Endothelial cell (in vitro differentiated cells): ENCODE measurements around the gene HDHD2. TPM values are rescaled to one million over a fixed set of nuclear protein-coding genes. Genes with fewer than 3 reads are reported as not detected.
A peak's percentile ranks its signal among the peaks of the same experiment; 100 is the strongest.
"Not testable (repeated sequence)": the region's sequence is repeated elsewhere in the genome, so short reads cannot be mapped to it uniquely, and the experiment has no call there.

Experiments used
- DNase-seq: peaks from one replicate; pipeline ENCODE4 v3.0.0; 2021; ENCODE audit warnings: low spot score
- H3K27ac Mint-ChIP-seq: one replicate; pipeline ENCODE4 v1.8.0; 2021; ENCODE audit warnings: mixed read lengths, inconsistent platforms; ENCODE audit not compliant: unreplicated experiment
- H3K27me3 Mint-ChIP-seq: one replicate; pipeline ENCODE4 v1.8.0; 2021; ENCODE audit warnings: mild to moderate bottlenecking, moderate library complexity, mixed read lengths, inconsistent platforms; ENCODE audit not compliant: unreplicated experiment
- H3K36me3 Mint-ChIP-seq: one replicate; pipeline ENCODE4 v1.8.0; 2021; ENCODE audit warnings: mild to moderate bottlenecking, low read depth, mixed read lengths, inconsistent platforms; ENCODE audit not compliant: unreplicated experiment
- H3K4me1 Mint-ChIP-seq: one replicate; pipeline ENCODE4 v1.8.0; 2021; ENCODE audit warnings: mild to moderate bottlenecking, mixed read lengths, inconsistent platforms; ENCODE audit not compliant: unreplicated experiment
- H3K4me3 Mint-ChIP-seq: one replicate; pipeline ENCODE4 v1.8.0; 2021; ENCODE audit warnings: mild to moderate bottlenecking, mixed read lengths, inconsistent platforms; ENCODE audit not compliant: unreplicated experiment
- H3K9me3 Mint-ChIP-seq: one replicate; pipeline ENCODE4 v1.8.0; 2021; ENCODE audit warnings: mixed read lengths, inconsistent platforms; ENCODE audit not compliant: unreplicated experiment
- long read RNA-seq: library from polyadenylated mRNA; unstranded; transcript quantifications from one replicate; pipeline ENCODE4 v2.0.0, GENCODE V29; 2020; ENCODE audit not compliant: unreplicated experiment
- total RNA-seq: library from RNA; stranded (reverse); fragmentation: NEBNext Ultra II Directional; extraction: Animal tissue kit (Norgen Biotek cat#: 25700); gene quantifications from one replicate; pipeline ENCODE4 v1.2.1, GENCODE V29; 2021; ENCODE audit not compliant: unreplicated experiment
- TF ChIP-seq, protein P1 (sequence below): fragments of 200-600 bp; sonication (generic); IDR thresholded peaks from one replicate; pipeline ENCODE4 v1.5.0; 2021; ENCODE audit warnings: antibody characterized with exemption; ENCODE audit not compliant: unreplicated experiment

HDHD2 gene, protein sequence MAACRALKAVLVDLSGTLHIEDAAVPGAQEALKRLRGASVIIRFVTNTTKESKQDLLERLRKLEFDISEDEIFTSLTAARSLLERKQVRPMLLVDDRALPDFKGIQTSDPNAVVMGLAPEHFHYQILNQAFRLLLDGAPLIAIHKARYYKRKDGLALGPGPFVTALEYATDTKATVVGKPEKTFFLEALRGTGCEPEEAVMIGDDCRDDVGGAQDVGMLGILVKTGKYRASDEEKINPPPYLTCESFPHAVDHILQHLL
- 26.0 TPM for total RNA-seq
- long read RNA-seq, transcript HDHD2-205 (7 exons, 2,224 nt), result minor isoform, 5 of 30 reads
- long read RNA-seq, transcript HDHD2-201 (7 exons, 2,212 nt), result major isoform, 21 of 30 reads
- long read RNA-seq, partial matches to known transcripts, result 0 of 30 reads
- long read RNA-seq, other reads (novel, unspliced or antisense), result 4 of 30 reads

DNA sequence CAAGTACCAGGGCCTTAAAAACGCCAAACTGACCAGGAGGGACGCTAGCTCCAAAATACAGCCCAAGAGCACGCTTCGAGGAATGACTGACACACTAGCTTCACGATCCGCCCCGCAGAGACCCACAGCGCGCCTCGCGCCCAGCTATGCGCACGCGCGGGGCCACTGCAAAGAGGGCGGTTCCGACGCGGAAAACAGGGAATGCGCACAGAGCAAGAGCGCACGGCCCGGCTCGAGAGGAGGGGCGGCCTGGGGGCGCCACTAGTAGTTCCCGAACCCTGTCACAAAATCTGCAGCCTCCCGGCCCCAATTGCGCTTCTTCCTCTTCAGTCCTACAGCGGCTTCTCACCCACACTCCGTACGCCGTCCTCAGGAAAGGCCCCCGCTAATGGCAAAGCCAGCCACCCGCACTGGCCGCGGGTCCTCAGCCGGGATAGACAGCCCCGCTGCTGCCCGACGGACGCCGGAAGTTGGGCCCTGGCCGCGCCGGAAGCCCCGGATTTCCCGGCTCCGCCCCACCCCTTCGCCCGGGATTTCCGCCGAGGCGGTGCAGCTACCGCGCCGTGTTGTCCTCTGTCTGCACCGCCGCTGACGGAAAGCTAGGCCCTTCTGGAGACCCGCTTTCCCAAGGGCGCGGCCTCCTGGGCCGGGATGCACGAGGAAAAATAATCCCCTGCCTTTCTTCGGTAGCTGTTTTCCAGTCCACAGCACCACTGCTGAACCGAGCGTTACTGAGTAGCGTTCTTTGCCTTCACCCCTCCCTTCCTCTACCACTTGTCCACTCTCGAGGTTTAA is at the start of gene HDHD2:
TSS of gene HDHD2 (minus strand) at position 472 of the 795 bp plus-strand sequence. CDS start 14,061 bp downstream, outside the sequence.
- H3K4me3 Mint-ChIP-seq, result peak within 1 kb of the TSS; percentile 97
- TF ChIP-seq, protein P1, sequence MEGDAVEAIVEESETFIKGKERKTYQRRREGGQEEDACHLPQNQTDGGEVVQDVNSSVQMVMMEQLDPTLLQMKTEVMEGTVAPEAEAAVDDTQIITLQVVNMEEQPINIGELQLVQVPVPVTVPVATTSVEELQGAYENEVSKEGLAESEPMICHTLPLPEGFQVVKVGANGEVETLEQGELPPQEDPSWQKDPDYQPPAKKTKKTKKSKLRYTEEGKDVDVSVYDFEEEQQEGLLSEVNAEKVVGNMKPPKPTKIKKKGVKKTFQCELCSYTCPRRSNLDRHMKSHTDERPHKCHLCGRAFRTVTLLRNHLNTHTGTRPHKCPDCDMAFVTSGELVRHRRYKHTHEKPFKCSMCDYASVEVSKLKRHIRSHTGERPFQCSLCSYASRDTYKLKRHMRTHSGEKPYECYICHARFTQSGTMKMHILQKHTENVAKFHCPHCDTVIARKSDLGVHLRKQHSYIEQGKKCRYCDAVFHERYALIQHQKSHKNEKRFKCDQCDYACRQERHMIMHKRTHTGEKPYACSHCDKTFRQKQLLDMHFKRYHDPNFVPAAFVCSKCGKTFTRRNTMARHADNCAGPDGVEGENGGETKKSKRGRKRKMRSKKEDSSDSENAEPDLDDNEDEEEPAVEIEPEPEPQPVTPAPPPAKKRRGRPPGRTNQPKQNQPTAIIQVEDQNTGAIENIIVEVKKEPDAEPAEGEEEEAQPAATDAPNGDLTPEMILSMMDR, result no peak
- H3K4me1 Mint-ChIP-seq, result peaks cover 33% of the 10 kb centered on the region
- no peaks in the 10 kb centered on the region for H3K9me3 Mint-ChIP-seq
- peak within 1 kb of the TSS; percentile 99 for H3K27ac Mint-ChIP-seq
- peak; percentile 81 for DNase-seq
- peaks cover 3% of the 10 kb centered on the region for H3K36me3 Mint-ChIP-seq
- H3K27me3 Mint-ChIP-seq, result peaks cover 12% of the 10 kb centered on the region

DNA sequence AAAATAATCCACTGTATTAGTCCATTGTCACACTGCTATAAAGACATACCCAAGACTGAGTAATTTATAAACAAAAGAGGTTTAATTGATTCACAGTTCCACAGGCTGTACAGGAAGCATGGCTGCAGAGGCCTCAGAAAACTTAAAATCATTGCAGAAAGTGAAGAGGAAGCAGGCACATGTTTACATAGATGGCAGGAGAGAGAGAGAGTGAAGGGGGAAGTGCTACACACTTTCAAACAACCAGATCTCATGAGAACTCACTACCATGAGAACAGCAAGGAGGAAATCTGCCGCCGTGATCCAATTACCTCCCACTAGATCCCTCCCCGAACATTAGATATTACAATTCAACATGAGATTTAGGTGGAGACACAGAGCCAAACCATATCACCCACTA is 45.7 kb upstream of the HDHD2 start:
- DNase-seq, H3K36me3 Mint-ChIP-seq, H3K27me3 Mint-ChIP-seq, H3K4me3 Mint-ChIP-seq, H3K9me3 Mint-ChIP-seq: not testable (repeated sequence)
- peak overlapping the region; percentile 25 for H3K27ac Mint-ChIP-seq
- peaks cover 26% of the 10 kb centered on the region for H3K4me1 Mint-ChIP-seq

DNA sequence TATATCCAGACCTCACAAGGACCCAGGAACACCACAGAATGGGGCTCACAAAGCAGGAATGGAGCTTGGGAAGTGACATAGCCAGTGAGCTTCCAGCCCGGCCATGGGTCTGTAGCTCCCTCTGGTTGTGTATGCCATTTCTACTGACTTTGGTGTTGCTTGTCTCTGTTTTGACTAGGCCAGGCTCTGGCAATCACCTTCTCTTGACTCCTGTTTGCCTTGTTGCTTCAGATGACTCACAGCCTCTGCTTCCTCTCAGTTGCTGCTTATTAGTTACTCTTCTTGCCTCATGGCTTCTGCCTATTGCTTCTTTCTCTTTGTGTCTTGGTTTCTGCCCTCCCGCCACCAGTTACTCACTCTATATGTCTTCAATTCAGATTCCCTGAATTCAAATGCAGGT is 41.7 kb upstream of the HDHD2 start:
- no peak for DNase-seq
- H3K27ac Mint-ChIP-seq, result no peak overlapping the region

DNA sequence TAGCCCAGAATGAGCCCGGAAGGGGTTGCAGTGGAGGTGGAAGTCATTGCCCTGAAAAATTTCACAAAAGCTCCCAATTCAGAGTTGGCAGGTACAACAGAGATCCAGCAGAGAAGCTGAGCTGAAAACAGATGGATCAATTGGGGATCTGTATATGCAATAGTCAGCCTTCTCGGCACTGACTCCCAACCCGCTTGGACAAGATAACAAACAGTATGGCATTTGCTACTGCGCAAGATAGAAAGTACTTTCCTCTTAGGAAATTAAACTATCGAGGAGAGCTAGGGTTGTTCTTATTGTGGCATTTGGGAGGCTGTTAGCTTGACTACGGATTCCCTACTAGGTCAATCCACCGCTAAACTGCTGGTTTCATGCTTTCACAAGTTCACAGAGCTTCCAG is 37.4 kb upstream of the HDHD2 start:
- Mint-ChIP-seq H3K4me1 (peaks cover 22% of the 10 kb centered on the region), H3K9me3 (peaks cover 4% of the 10 kb centered on the region), H3K4me3 (no peak overlapping the region), H3K27me3 (peaks cover 7% of the 10 kb centered on the region), H3K36me3 (peaks cover 16% of the 10 kb centered on the region), H3K27ac (no peak overlapping the region)
- no peak for DNase-seq
- TF ChIP-seq, protein P1, result no peak

More for the DNA sequence above, 41.7 kb upstream of the HDHD2 start:
- peaks cover 4% of the 10 kb centered on the region for H3K9me3 Mint-ChIP-seq
- TF ChIP-seq, protein P1, result no peak
- H3K4me1 Mint-ChIP-seq, result peaks cover 39% of the 10 kb centered on the region
- peaks cover 2% of the 10 kb centered on the region for H3K27me3 Mint-ChIP-seq
- no peaks in the 10 kb centered on the region for H3K36me3 Mint-ChIP-seq
- no peak overlapping the region for H3K4me3 Mint-ChIP-seq

DNA sequence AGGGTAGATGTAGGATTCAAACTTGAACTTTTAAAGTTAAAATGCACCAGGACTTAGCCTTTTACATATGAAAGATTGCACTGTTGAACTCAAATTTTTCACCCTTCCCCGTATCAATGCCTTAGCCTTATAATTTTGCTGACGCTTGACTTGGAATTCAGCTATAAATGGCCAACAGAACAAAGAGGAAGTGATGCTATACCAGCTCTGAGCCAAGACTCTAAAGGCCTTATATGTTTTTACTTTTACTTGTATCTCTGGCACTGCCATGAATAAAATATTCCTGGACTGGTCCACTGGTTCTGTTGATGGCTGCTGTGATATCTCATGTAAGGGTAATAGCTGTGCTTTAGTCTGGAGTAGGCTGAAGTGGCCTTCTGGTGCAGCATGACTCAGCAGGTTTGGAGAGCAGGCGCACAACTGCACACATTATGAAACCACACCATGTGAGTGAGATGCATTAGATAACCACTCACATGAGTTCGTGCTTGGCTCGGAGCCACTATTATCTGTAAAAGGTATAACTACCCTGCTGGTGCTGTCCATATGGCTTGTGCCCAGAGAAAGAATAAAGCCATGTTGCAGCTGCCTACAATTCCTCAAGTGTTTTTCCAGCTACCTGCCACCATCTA is 34.2 kb upstream of the HDHD2 start:
- Mint-ChIP-seq H3K4me3 (no peak overlapping the region), H3K9me3 (peaks cover 4% of the 10 kb centered on the region), H3K4me1 (peaks cover 4% of the 10 kb centered on the region), H3K36me3 (peaks cover 16% of the 10 kb centered on the region), H3K27me3 (peaks cover 4% of the 10 kb centered on the region), H3K27ac (no peak overlapping the region)
- TF ChIP-seq, protein P1, result no peak
- DNase-seq, result no peak

DNA sequence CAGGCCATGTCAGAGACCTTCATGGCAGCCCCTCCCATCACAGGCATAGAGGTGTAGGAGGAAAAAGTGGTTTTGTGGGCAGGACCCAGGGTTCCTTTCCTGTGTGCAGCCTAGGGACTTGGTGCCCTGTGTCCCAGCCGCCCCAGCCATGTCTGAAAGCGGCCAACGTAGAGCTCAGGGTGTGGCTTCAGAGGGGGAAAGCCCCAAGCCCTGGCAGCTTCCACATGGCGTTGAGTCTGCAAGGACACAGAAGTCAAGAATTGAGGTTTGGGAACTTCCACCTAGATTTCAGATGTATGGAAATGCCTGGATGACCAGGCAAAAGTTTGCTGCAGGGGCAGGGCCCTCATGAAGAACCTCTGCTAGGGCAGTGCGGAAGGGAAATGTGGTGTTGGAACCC is 31.9 kb upstream of the HDHD2 start:
- H3K36me3 Mint-ChIP-seq, result peaks cover 16% of the 10 kb centered on the region
- not testable (repeated sequence) for H3K27me3 Mint-ChIP-seq, H3K4me3 Mint-ChIP-seq, H3K27ac Mint-ChIP-seq, H3K4me1 Mint-ChIP-seq, H3K9me3 Mint-ChIP-seq, DNase-seq
